ENCODE measurements around the gene SHISA9. TPM values are rescaled to one million over a fixed set of nuclear protein-coding genes. Genes with fewer than 3 reads are reported as not detected.

Gene SHISA9
- total RNA-seq, 2 donors from 2014 or later: 0.41 to 0.47 TPM

DNA sequence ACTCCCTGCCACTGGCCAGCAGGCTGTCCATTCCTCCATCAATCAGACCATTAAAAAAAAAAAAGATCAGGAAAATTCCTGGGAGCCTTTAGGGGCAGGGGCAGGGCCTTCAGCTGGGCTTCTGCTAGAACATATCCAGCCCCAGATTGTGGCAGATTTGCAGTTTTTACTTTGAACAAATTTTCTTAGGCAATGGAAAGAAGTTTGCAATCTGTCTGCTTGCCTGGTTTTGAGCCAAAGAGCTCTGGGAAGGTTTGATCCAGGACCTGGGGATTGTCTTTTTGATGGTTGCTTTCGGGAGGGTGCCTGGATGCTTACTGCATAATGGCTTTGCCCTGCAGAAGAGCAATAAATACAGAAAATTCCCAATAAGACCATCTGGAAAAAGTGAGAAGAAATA, 145.9 kb downstream of the SHISA9 start:
- no peaks in the 10 kb centered on the region for H3K4me1 ChIP-seq
- TF ChIP-seq, protein P1, sequence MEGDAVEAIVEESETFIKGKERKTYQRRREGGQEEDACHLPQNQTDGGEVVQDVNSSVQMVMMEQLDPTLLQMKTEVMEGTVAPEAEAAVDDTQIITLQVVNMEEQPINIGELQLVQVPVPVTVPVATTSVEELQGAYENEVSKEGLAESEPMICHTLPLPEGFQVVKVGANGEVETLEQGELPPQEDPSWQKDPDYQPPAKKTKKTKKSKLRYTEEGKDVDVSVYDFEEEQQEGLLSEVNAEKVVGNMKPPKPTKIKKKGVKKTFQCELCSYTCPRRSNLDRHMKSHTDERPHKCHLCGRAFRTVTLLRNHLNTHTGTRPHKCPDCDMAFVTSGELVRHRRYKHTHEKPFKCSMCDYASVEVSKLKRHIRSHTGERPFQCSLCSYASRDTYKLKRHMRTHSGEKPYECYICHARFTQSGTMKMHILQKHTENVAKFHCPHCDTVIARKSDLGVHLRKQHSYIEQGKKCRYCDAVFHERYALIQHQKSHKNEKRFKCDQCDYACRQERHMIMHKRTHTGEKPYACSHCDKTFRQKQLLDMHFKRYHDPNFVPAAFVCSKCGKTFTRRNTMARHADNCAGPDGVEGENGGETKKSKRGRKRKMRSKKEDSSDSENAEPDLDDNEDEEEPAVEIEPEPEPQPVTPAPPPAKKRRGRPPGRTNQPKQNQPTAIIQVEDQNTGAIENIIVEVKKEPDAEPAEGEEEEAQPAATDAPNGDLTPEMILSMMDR (IDR thresholded peaks at IDR 0.05): no peak
- H3K9me3 ChIP-seq: peaks cover 0 to 12% of the 10 kb centered on the region in 2 donors
- no peak overlapping the region for H3K27ac ChIP-seq
- no peaks in the 10 kb centered on the region for H3K27me3 ChIP-seq
- no peak for DNase-seq (ENCODE audit: low spot score)
- H3K36me3 ChIP-seq: no peaks in the 10 kb centered on the region
- H3K4me3 ChIP-seq: no peak overlapping the region

DNA sequence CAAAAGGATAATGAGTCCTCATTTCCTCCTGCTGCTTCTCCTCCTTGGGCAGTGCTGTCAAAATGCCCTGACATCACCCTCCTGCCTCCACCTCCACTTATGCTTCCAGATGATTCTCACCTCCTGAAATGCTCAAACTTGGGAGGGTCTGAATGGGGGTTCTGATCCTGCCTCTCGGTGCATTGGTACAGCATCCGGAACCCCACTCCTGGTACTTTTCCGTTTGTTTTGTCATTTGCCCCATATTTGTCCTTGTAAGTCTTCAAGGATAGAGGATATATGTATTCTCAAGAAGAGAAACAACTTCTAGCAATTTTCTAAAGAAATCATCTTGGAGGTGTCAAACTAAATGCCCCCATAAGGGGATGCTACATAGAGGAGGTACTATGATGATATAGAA, 148.3 kb downstream of the SHISA9 start:
- Histone ChIP-seq H3K27ac (no peak overlapping the region), H3K4me1 (no peaks in the 10 kb centered on the region), H3K4me3 (no peak overlapping the region), H3K36me3 (no peaks in the 10 kb centered on the region), H3K9me3 (peaks cover 0 to 7% of the 10 kb centered on the region in 2 donors), H3K27me3 (no peaks in the 10 kb centered on the region)
- no peak for DNase-seq (ENCODE audit: low spot score)
- TF ChIP-seq, protein P1 (IDR thresholded peaks at IDR 0.05): no peak

DNA sequence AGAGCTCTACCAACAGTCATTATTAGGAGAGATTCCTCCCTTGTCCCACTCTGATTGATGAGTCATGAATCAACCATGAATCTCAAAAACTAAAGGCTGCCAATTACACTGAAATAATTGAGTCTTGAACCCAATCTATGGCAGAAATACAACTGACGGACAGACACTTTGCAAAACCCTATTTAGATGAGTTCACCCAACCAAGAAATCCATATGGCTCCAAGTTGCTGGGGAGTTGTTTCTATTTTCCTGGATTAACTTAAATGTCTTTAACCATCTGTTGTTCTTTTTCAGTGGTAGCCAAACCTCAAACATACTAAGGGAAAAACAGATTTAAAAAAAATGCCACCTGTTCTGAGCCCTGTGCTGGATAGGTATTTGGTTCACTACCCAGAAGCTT, 151.0 kb downstream of the SHISA9 start:
- Histone ChIP-seq H3K27me3 (no peaks in the 10 kb centered on the region), H3K36me3 (no peaks in the 10 kb centered on the region), H3K9me3 (peaks cover 0 to 7% of the 10 kb centered on the region in 2 donors), H3K27ac (no peak overlapping the region), H3K4me3 (no peak overlapping the region), H3K4me1 (no peaks in the 10 kb centered on the region)
- TF ChIP-seq, protein P1 (IDR thresholded peaks at IDR 0.05): no peak
- DNase-seq (ENCODE audit: low spot score): no peak

DNA sequence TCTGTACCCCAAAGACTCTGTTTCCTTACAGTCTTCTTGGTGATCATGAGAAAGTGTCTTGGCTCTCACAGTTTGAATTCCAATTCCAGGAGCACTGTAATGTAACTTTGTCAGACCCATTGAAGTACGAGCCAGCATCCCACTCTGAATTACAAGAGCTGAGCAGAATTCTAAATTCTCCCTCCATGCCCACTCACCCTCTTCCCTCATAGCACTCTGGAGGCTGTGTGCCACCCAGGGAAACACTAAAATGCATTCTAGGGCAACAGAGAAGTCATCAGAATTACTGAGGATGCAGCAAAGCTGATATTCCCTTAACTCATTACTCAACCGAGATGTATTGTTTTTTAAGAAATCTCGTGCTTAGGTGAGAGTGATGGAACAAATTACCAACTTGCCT, 154.1 kb downstream of the SHISA9 start:
- DNase-seq (ENCODE audit: low spot score): no peak
- no peak overlapping the region for H3K4me3 ChIP-seq
- TF ChIP-seq, protein P1 (IDR thresholded peaks at IDR 0.05): no peak
- no peaks in the 10 kb centered on the region for H3K4me1 ChIP-seq
- H3K27me3 ChIP-seq: no peaks in the 10 kb centered on the region
- no peaks in the 10 kb centered on the region for H3K9me3 ChIP-seq
- H3K27ac ChIP-seq: no peak overlapping the region
- no peaks in the 10 kb centered on the region for H3K36me3 ChIP-seq

DNA sequence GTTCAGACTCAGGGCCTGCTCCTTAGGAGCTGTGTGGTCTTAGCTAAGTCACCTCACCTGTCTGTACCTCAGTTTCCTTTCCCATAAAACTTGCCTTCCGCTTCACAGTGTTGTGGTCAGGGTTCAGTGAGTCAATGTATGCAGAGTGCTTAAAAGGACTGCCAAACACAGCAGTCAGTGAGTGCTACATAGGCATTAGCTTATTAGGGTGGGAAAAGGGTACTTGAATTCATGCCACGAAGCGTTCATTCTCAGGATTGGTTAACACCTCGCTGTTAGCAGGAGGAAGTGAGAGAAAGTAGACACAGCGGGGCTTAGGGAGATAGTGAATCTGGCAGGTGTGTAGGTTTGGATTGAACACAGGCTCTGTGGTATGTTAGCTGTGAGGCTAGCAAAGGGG, 155.2 kb downstream of the SHISA9 start:
- Histone ChIP-seq H3K27me3 (no peaks in the 10 kb centered on the region), H3K36me3 (no peaks in the 10 kb centered on the region), H3K9me3 (no peaks in the 10 kb centered on the region), H3K4me3 (no peak overlapping the region), H3K4me1 (no peaks in the 10 kb centered on the region), H3K27ac (no peak overlapping the region)
- DNase-seq (ENCODE audit: low spot score): no peak
- TF ChIP-seq, protein P1 (IDR thresholded peaks at IDR 0.05): no peak

DNA sequence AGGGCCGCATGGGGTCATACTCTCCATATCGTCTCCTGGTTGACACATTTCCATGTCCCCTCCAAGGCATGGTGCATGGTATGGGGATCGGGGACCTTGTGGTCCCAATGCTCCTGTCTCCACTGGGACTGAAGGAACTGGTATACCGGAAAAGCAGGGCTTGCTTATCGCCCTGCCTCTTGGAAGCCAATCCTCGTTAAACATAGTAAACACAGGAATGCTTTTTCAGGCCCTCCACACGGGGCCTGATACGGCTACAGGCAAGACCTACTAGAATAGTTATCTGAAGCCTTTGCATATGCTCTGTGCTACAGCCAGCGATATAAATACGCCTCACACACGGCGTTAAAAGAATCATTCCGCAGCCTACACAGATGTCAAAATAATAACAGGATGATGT, 159.5 kb downstream of the SHISA9 start:
- H3K27me3 ChIP-seq: no peaks in the 10 kb centered on the region
- TF ChIP-seq, protein P1 (IDR thresholded peaks at IDR 0.05): no peak
- H3K9me3 ChIP-seq: no peaks in the 10 kb centered on the region
- no peak overlapping the region for H3K27ac ChIP-seq
- no peak for DNase-seq (ENCODE audit: low spot score)
- H3K4me1 ChIP-seq: no peaks in the 10 kb centered on the region
- H3K4me3 ChIP-seq: no peak overlapping the region
- no peaks in the 10 kb centered on the region for H3K36me3 ChIP-seq
